GM23338 (cell line): Measurements from ENCODE around the gene TINCR. TPM values are rescaled to one million over a fixed set of nuclear protein-coding genes. Genes with fewer than 3 reads are reported as not detected.

Source experiments
- ATAC-seq: fragments of 200-7000 bp; cut with Tn5 transposase; 3 replicates; pipeline ENCODE4 v1.9.1; 2020
- DNase-seq: peaks from one replicate; pipeline ENCODE4 v3.0.0-alpha.2; 2015; ENCODE audit warnings: low spot score
- H2AFZ ChIP-seq: fragments of 200-600 bp; sonication (generic); 2 replicates; pipeline ENCODE4 v1.8.0; 2016; ENCODE audit warnings: antibody characterized with exemption, mild to moderate bottlenecking, moderate library complexity
- H3F3A ChIP-seq: fragments of 200-600 bp; sonication (generic); replicated peaks from 2 replicates; pipeline ENCODE4 v1.8.0; 2017; ENCODE audit warnings: antibody characterized with exemption, mixed run types, low read depth
- H3K27ac ChIP-seq: fragments of 200-600 bp; sonication (generic); 2 replicates; pipeline ENCODE4 v1.6.1; 2016; ENCODE audit warnings: low read depth
- H3K27me3 ChIP-seq: fragments of 200-600 bp; sonication (generic); 2 replicates; pipeline ENCODE4 v1.8.0; 2016; ENCODE audit warnings: mild to moderate bottlenecking, mixed run types, moderate library complexity; ENCODE audit not compliant: insufficient read depth
- H3K36me3 ChIP-seq: fragments of 200-600 bp; sonication (generic); 2 replicates; pipeline ENCODE4 v1.8.0; 2016; ENCODE audit warnings: mild to moderate bottlenecking; ENCODE audit not compliant: insufficient read depth
- H3K4me1 ChIP-seq: fragments of 200-600 bp; sonication (generic); 2 replicates; pipeline ENCODE4 v1.8.0; 2016; ENCODE audit warnings: mild to moderate bottlenecking, moderate library complexity; ENCODE audit not compliant: insufficient read depth
- H3K4me2 ChIP-seq: fragments of 200-600 bp; sonication (generic); 2 replicates; pipeline ENCODE4 v1.7.1; 2017; ENCODE audit warnings: mixed run types
- H3K4me3 ChIP-seq: fragments of 200-600 bp; sonication (generic); 2 replicates; pipeline ENCODE4 v1.6.1; 2016; ENCODE audit warnings: mixed run types
- H3K79me2 ChIP-seq: fragments of 200-600 bp; sonication (generic); replicated peaks from 2 replicates; pipeline ENCODE4 v1.8.0; 2017; ENCODE audit warnings: mild to moderate bottlenecking; ENCODE audit not compliant: insufficient read depth
- H3K9me2 ChIP-seq: fragments of 200-600 bp; sonication (generic); 2 replicates; pipeline ENCODE4 v1.8.0; 2017; ENCODE audit not compliant: insufficient read depth
- H4K20me1 ChIP-seq: fragments of 200-600 bp; sonication (generic); replicated peaks from 2 replicates; pipeline ENCODE4 v1.8.0; 2017; ENCODE audit warnings: mild to moderate bottlenecking; ENCODE audit not compliant: insufficient read depth
- H3K27ac Mint-ChIP-seq: 2 replicates; pipeline ENCODE4 v1.8.0; 2020; ENCODE audit warnings: inconsistent platforms, mild to moderate bottlenecking, moderate library complexity, mixed read lengths
- H3K27me3 Mint-ChIP-seq: 3 replicates; pipeline ENCODE4 v1.8.0; 2022; ENCODE audit warnings: low read depth, mild to moderate bottlenecking, moderate library complexity, mixed read lengths, inconsistent platforms; ENCODE audit not compliant: insufficient read depth, poor library complexity
- H3K36me3 Mint-ChIP-seq: 3 replicates; pipeline ENCODE4 v1.8.0; 2021; ENCODE audit warnings: low read depth, mild to moderate bottlenecking, inconsistent platforms, moderate library complexity, mixed read lengths
- H3K4me1 Mint-ChIP-seq: 3 replicates; pipeline ENCODE4 v1.8.0; 2020; ENCODE audit warnings: mild to moderate bottlenecking, inconsistent platforms, mixed read lengths
- H3K4me3 Mint-ChIP-seq: 3 replicates; pipeline ENCODE4 v1.8.0; 2021; ENCODE audit warnings: moderate library complexity, mild to moderate bottlenecking, inconsistent platforms, mixed read lengths
- H3K9me3 Mint-ChIP-seq: 3 replicates; pipeline ENCODE4 v1.8.0; 2020; ENCODE audit warnings: moderate library complexity, mild to moderate bottlenecking, inconsistent platforms, mixed read lengths
- CREB1 ChIP-seq: fragments of 250-450 bp; sonication (Bioruptor Pico); IDR thresholded peaks from 2 replicates; pipeline ENCODE4 v1.5.0; 2020; ENCODE audit warnings: low read depth, mild to moderate bottlenecking, moderate library complexity
- EZH2 ChIP-seq: fragments of 200-600 bp; sonication (generic); IDR thresholded peaks from one replicate; pipeline ENCODE4 v1.8.0; 2017; ENCODE audit warnings: antibody characterized with exemption, mild to moderate bottlenecking, low read depth; ENCODE audit not compliant: unreplicated experiment
- EZH2phosphoT487 ChIP-seq: fragments of 200-600 bp; sonication (generic); IDR thresholded peaks from one replicate; pipeline ENCODE4 v1.8.1; 2018; ENCODE audit warnings: antibody characterized with exemption; ENCODE audit not compliant: unreplicated experiment
- JUNB ChIP-seq: IDR thresholded peaks from one replicate; pipeline ENCODE4 v1.6.1; 2016; ENCODE audit warnings: antibody characterized with exemption; ENCODE audit not compliant: unreplicated experiment
- NANOG ChIP-seq: IDR thresholded peaks from 2 replicates; pipeline ENCODE4 v1.6.1; 2016; ENCODE audit warnings: antibody characterized with exemption, borderline replicate concordance
- POLR2AphosphoS5 ChIP-seq: IDR thresholded peaks from 2 replicates; pipeline ENCODE4 v1.6.1; 2016; ENCODE audit warnings: antibody characterized with exemption, low read depth
- REST ChIP-seq: IDR thresholded peaks from one replicate; pipeline ENCODE4 v1.6.1; 2018; ENCODE audit warnings: antibody characterized with exemption; ENCODE audit not compliant: unreplicated experiment
- STAT1 ChIP-seq: IDR thresholded peaks from one replicate; pipeline ENCODE4 v1.6.1; 2016; ENCODE audit warnings: antibody characterized with exemption; ENCODE audit not compliant: unreplicated experiment
- ZNF114 ChIP-seq: fragments of 250-450 bp; sonication (Bioruptor Pico); IDR thresholded peaks from 2 replicates; pipeline ENCODE4 v1.5.0; 2020; ENCODE audit warnings: mild to moderate bottlenecking, moderate library complexity
- polyA plus RNA-seq: library from polyadenylated mRNA; unstranded; fragments of >200 nt; fragmentation: Nextera tagmentation; extraction: Ambion mirVana; gene quantifications from 2 replicates; pipeline ENCODE4 v1.2.1, GENCODE V29; 2016
- total RNA-seq: library from RNA; depleted of rRNA; stranded (reverse); fragments of >200 nt; shearing (Covaris generic); gene quantifications from 2 replicates; pipeline ENCODE4 v1.2.3, GENCODE V29; 2014
- TF ChIP-seq, protein P1 (sequence below): fragments of 250-450 bp; sonication (Bioruptor Pico); IDR thresholded peaks from 2 replicates; pipeline ENCODE4 v1.5.0; 2020; ENCODE audit warnings: mild to moderate bottlenecking, moderate library complexity
- TF ChIP-seq, protein P2 (sequence below), 2 experiments: fragments of 200-600 bp in 1 of 2; sonication (generic) in 1 of 2; conservative IDR thresholded peaks; 2 replicates each; pipeline versions ENCODE4 v1.5.1 to v1.6.1; 2016 to 2017; ENCODE audit warnings: antibody characterized with exemption in 2 of 2, low read depth in 2 of 2, mild to moderate bottlenecking in 2 of 2, moderate library complexity in 1 of 2

The TINCR gene
- total and polyA plus RNA-seq, 2 experiments from 2014 or later = 0.42 to 0.97 TPM

DNA sequence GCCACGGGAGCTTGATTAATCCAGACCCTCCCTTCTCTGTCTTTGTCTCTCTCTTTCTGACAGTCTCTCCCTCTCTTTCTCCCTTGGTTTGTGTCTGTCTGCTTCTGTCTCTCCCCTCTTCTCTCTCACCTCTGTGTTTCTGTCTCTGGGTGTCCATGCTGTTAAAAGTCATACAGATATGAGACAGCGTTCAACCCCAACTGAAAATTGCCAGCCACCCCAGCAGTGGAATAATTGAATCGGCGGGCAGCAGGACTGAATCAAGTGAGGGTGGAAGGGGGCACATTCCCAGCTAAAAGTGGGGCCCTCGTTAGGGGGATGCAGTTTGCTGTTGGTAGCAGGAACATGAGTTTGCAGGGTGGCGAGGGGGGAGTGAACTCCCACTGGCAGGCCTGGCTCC, 43.7 kb downstream of the TINCR start:
- no peak overlapping the region for H3K4me3 Mint-ChIP-seq
- Histone ChIP-seq H3K79me2 (no peaks in the 10 kb centered on the region), H3K9me2 (no peaks in the 10 kb centered on the region), H3K36me3 (no peaks in the 10 kb centered on the region), H3K4me1 (no peaks in the 10 kb centered on the region), H3K27me3 (no peaks in the 10 kb centered on the region), H3K4me2 (no peak overlapping the region), H3K27ac (no peak overlapping the region), H2AFZ (no peak overlapping the region), H4K20me1 (no peaks in the 10 kb centered on the region), H3F3A (no peaks in the 10 kb centered on the region), H3K4me3 (no peak overlapping the region)
- H3K27ac Mint-ChIP-seq = no peak overlapping the region
- H3K27me3 Mint-ChIP-seq = peaks cover 13% of the 10 kb centered on the region
- H3K36me3 Mint-ChIP-seq = no peaks in the 10 kb centered on the region
- H3K4me1 Mint-ChIP-seq = peaks cover 5% of the 10 kb centered on the region; the same call in 2 of the 3 replicates
- TF ChIP-seq JUNB (no peak), REST (no peak), EZH2 (no peak), CREB1 (no peak), STAT1 (no peak)
- DNase-seq (no peak), ATAC-seq (no peak; the same call in 2 of the 3 replicates)
- H3K9me3 Mint-ChIP-seq = peaks cover 13% of the 10 kb centered on the region; the same call in 2 of the 3 replicates

- Mint-ChIP-seq H3K27me3 (peaks cover 13% of the 10 kb centered on the region), H3K27ac (no peak overlapping the region; the same call in 1 of the 2 replicates), H3K4me3 (no peak overlapping the region), H3K9me3 (peaks cover 19% of the 10 kb centered on the region), H3K36me3 (no peaks in the 10 kb centered on the region), H3K4me1 (peaks cover 5% of the 10 kb centered on the region; the same call in 2 of the 3 replicates)
- H2AFZ ChIP-seq = 0 out of 2 replicates have a peak overlapping the region, but pooled peaks have one; percentile 7
- no peaks in the 10 kb centered on the region for H4K20me1 ChIP-seq
- no peaks in the 10 kb centered on the region for H3K27me3 ChIP-seq
- no peak overlapping the region for H3K27ac ChIP-seq
- no peaks in the 10 kb centered on the region for H3K79me2 ChIP-seq
- H3K4me1 ChIP-seq = no peaks in the 10 kb centered on the region
- ATAC-seq (no peak), DNase-seq (no peak)
- no peaks in the 10 kb centered on the region for H3K9me2 ChIP-seq
- H3K4me3 ChIP-seq = no peak overlapping the region
- no peaks in the 10 kb centered on the region for H3K36me3 ChIP-seq
- no peaks in the 10 kb centered on the region for H3F3A ChIP-seq
- H3K4me2 ChIP-seq = no peak overlapping the region
- TF ChIP-seq CREB1 (no peak), STAT1 (no peak), EZH2 (no peak), ZNF114 (CRISPR knock-in tag) (no peak), JUNB (no peak), EZH2phosphoT487 (no peak), POLR2AphosphoS5 (no peak), NANOG (no peak)
- TF ChIP-seq, protein P1, sequence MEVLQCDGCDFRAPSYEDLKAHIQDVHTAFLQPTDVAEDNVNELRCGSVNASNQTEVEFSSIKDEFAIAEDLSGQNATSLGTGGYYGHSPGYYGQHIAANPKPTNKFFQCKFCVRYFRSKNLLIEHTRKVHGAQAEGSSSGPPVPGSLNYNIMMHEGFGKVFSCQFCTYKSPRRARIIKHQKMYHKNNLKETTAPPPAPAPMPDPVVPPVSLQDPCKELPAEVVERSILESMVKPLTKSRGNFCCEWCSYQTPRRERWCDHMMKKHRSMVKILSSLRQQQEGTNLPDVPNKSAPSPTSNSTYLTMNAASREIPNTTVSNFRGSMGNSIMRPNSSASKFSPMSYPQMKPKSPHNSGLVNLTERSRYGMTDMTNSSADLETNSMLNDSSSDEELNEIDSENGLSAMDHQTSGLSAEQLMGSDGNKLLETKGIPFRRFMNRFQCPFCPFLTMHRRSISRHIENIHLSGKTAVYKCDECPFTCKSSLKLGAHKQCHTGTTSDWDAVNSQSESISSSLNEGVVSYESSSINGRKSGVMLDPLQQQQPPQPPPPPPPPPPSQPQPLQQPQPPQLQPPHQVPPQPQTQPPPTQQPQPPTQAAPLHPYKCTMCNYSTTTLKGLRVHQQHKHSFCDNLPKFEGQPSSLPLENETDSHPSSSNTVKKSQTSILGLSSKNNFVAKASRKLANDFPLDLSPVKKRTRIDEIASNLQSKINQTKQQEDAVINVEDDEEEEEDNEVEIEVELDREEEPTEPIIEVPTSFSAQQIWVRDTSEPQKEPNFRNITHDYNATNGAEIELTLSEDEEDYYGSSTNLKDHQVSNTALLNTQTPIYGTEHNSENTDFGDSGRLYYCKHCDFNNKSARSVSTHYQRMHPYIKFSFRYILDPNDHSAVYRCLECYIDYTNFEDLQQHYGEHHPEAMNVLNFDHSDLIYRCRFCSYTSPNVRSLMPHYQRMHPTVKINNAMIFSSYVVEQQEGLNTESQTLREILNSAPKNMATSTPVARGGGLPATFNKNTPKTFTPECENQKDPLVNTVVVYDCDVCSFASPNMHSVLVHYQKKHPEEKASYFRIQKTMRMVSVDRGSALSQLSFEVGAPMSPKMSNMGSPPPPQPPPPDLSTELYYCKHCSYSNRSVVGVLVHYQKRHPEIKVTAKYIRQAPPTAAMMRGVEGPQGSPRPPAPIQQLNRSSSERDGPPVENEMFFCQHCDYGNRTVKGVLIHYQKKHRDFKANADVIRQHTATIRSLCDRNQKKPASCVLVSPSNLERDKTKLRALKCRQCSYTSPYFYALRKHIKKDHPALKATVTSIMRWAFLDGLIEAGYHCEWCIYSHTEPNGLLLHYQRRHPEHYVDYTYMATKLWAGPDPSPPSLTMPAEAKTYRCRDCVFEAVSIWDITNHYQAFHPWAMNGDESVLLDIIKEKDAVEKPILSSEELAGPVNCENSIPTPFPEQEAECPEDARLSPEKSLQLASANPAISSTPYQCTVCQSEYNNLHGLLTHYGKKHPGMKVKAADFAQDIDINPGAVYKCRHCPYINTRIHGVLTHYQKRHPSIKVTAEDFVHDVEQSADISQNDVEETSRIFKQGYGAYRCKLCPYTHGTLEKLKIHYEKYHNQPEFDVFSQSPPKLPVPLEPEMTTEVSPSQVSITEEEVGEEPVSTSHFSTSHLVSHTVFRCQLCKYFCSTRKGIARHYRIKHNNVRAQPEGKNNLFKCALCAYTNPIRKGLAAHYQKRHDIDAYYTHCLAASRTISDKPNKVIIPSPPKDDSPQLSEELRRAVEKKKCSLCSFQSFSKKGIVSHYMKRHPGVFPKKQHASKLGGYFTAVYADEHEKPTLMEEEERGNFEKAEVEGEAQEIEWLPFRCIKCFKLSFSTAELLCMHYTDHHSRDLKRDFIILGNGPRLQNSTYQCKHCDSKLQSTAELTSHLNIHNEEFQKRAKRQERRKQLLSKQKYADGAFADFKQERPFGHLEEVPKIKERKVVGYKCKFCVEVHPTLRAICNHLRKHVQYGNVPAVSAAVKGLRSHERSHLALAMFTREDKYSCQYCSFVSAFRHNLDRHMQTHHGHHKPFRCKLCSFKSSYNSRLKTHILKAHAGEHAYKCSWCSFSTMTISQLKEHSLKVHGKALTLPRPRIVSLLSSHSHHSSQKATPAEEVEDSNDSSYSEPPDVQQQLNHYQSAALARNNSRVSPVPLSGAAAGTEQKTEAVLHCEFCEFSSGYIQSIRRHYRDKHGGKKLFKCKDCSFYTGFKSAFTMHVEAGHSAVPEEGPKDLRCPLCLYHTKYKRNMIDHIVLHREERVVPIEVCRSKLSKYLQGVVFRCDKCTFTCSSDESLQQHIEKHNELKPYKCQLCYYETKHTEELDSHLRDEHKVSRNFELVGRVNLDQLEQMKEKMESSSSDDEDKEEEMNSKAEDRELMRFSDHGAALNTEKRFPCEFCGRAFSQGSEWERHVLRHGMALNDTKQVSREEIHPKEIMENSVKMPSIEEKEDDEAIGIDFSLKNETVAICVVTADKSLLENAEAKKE (CRISPR knock-in tag) = no peak
- TF ChIP-seq, protein P2, sequence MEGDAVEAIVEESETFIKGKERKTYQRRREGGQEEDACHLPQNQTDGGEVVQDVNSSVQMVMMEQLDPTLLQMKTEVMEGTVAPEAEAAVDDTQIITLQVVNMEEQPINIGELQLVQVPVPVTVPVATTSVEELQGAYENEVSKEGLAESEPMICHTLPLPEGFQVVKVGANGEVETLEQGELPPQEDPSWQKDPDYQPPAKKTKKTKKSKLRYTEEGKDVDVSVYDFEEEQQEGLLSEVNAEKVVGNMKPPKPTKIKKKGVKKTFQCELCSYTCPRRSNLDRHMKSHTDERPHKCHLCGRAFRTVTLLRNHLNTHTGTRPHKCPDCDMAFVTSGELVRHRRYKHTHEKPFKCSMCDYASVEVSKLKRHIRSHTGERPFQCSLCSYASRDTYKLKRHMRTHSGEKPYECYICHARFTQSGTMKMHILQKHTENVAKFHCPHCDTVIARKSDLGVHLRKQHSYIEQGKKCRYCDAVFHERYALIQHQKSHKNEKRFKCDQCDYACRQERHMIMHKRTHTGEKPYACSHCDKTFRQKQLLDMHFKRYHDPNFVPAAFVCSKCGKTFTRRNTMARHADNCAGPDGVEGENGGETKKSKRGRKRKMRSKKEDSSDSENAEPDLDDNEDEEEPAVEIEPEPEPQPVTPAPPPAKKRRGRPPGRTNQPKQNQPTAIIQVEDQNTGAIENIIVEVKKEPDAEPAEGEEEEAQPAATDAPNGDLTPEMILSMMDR (conservative IDR thresholded peaks at IDR 0.05; ENCODE audit: low read depth in 2 of 2) = no peak
Observed at GRCh38 chr19:5522106-5522505, 45.6 kb downstream of the TINCR start.
